Lower leg skin (tissue), 4 donors: Measurements from ENCODE around the gene COX6A1. TPM values are rescaled to one million over a fixed set of nuclear protein-coding genes. Genes with fewer than 3 reads are reported as not detected.

Experiments
- DNase-seq, 2 donors: peaks; one replicate each; pipeline ENCODE4 v3.0.0-alpha.2; 2019; ENCODE audit warnings: low spot score in 2 of 2
- H3K4me3 ChIP-seq: fragments of 200-600 bp; sonication (generic); 2 replicates; pipeline ENCODE4 v1.5.1; 2017; ENCODE audit warnings: mild to moderate bottlenecking, low read depth; ENCODE audit not compliant: poor library complexity, severe bottlenecking
- POLR2A ChIP-seq, 2 donors: fragments of 450-650 bp; IDR thresholded peaks; one replicate each; pipeline ENCODE4 v1.6.1; 2016 to 2017; ENCODE audit warnings: antibody characterized with exemption in 2 of 2, mild to moderate bottlenecking in 1 of 2, moderate library complexity in 1 of 2
- WGBS, 2 donors: methylation state at CpG; one replicate each; pipeline ENCODE4 v1.1.5; 2018; 5-methylcytosine and 5-hydroxymethylcytosine counted together
- intact Hi-C: fragments of 100-400 bp; cut with DNase I; formaldehyde crosslinking; loops from one replicate; pipeline ENCODE4 v1.15.0; 2023; ENCODE audit warnings: low total_unique reads
- total RNA-seq, 4 donors: library from RNA; depleted of rRNA; stranded (reverse); fragments of >200 nt; gene quantifications; one replicate each; pipeline ENCODE4 v1.1.0, GENCODE V29; 2016
- TF ChIP-seq, protein P1 (sequence below), 3 donors: fragments of 450-650 bp; IDR thresholded peaks; one replicate each; pipeline ENCODE4 v1.5.1; 2016; ENCODE audit warnings: antibody characterized with exemption in 3 of 3, mild to moderate bottlenecking in 3 of 3, moderate library complexity in 2 of 3

Gene COX6A1
- total RNA-seq, 4 donors from 2014 or later: 638 to 834 (median 702) TPM

DNA sequence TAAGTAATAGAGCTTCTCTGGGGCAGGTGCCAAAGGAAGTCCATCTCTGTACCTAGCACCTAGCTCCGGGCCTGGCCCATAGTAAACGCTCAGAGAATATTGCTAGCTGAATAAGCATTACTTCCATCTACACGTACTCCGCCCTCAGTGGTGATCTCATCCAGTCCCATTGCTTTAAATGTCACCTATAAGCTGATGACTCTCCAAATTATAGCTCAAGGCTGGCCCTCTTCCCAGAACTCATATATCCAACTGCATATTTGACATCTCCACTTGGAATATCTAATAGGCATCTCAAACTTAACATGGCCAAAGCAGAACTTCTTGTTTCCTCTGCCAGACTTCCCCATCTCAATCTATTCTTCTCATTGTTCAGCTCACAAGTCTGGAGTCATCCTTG is 51.1 kb downstream of the COX6A1 start:
- TF ChIP-seq, protein P1, sequence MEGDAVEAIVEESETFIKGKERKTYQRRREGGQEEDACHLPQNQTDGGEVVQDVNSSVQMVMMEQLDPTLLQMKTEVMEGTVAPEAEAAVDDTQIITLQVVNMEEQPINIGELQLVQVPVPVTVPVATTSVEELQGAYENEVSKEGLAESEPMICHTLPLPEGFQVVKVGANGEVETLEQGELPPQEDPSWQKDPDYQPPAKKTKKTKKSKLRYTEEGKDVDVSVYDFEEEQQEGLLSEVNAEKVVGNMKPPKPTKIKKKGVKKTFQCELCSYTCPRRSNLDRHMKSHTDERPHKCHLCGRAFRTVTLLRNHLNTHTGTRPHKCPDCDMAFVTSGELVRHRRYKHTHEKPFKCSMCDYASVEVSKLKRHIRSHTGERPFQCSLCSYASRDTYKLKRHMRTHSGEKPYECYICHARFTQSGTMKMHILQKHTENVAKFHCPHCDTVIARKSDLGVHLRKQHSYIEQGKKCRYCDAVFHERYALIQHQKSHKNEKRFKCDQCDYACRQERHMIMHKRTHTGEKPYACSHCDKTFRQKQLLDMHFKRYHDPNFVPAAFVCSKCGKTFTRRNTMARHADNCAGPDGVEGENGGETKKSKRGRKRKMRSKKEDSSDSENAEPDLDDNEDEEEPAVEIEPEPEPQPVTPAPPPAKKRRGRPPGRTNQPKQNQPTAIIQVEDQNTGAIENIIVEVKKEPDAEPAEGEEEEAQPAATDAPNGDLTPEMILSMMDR (IDR thresholded peaks at IDR 0.05): no peak
- TF ChIP-seq POLR2A (IDR thresholded peaks at IDR 0.05): no peak
- intact Hi-C loops: no loop called here
- DNase-seq: no peak
- no peak overlapping the region for H3K4me3 ChIP-seq
- WGBS, 2 donors: 55 to 70% methylated on average over 4 of the region's 4 CpGs

DNA sequence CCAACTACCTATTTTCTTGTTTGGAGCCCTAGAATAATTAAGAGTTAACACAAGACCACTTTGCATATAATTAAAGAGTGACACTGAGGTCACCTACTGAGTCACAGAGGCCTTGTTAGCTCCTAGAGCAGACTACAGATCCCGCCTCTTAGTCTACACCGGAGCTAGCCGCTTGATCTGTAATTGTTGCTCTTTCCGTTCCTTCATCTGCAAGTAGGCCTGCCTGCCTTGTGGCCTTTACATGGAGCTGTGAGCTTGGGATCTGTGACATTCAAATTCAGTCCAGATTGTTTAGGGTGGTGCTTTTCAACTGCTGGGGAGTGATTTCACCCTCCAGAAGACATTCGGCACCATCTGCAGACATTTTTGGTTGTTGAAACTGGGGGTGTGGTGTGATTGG is 52.4 kb downstream of the COX6A1 start:
- DNase-seq: no peak
- no peak overlapping the region for H3K4me3 ChIP-seq
- TF ChIP-seq POLR2A (IDR thresholded peaks at IDR 0.05): no peak
- TF ChIP-seq, protein P1 (IDR thresholded peaks at IDR 0.05): no peak
- intact Hi-C loops: no loop called here
- WGBS, 2 donors: 74 to 76% methylated on average over 5 of the region's 5 CpGs

Other genes starting within 250 kb of the COX6A1 start
- 100 to 1,000 TPM in 1 of 4 donors, 10 to 100 TPM in 3; 37.8 to 115 (median 50.8) TPM for gene GCN1, start 243.4 kb upstream of the COX6A1 start, total RNA-seq
- 1,000 to 10,000 TPM; 2,664 to 4,654 (median 3,612) TPM for gene RPLP0, start 237.0 kb upstream of the COX6A1 start, total RNA-seq
- gene PXN, start 172.4 kb upstream of the COX6A1 start, total RNA-seq: 10 to 100 TPM; 36.3 to 54.0 (median 49.8) TPM
- under 1 TPM in 2 of 4 donors, not detected in 2; under 0.01 TPM for gene RNU4-2, start 146.2 kb upstream of the COX6A1 start, total RNA-seq
- under 1 TPM in 2 of 4 donors, not detected in 2; under 0.01 TPM for gene RNU4-1, start 144.9 kb upstream of the COX6A1 start, total RNA-seq
- gene SIRT4, start 135.8 kb upstream of the COX6A1 start, total RNA-seq: 1 to 10 TPM in 3 of 4 donors, under 1 TPM in 1; 0.49 to 4.1 (median 2.8) TPM
- gene PLA2G1B, start 110.3 kb upstream of the COX6A1 start, total RNA-seq: not detected
- under 1 TPM in 2 of 4 donors, not detected in 2; 0.07 to 0.39 TPM for gene MSI1, start 68.9 kb upstream of the COX6A1 start, total RNA-seq
- gene TRIAP1, start 8.3 kb downstream of the COX6A1 start, total RNA-seq: 10 to 100 TPM in 3 of 4 donors, 1 to 10 TPM in 1; 9.6 to 20.2 (median 16.1) TPM
- 10 to 100 TPM; 19.3 to 24.1 (median 20.1) TPM for gene GATC, start 8.3 kb downstream of the COX6A1 start, total RNA-seq
- 10 to 100 TPM; 55.4 to 97.2 (median 81.2) TPM for gene SRSF9, start 31.6 kb downstream of the COX6A1 start, total RNA-seq
- gene DYNLL1, start 58.0 kb downstream of the COX6A1 start, total RNA-seq: 100 to 1,000 TPM; 310 to 529 (median 388) TPM
- gene COQ5, start 91.0 kb downstream of the COX6A1 start, total RNA-seq: 10 to 100 TPM; 16.5 to 19.2 (median 18.3) TPM
- 100 to 1,000 TPM in 3 of 4 donors, 10 to 100 TPM in 1; 99.9 to 162 (median 118) TPM for gene RNF10, start 96.2 kb downstream of the COX6A1 start, total RNA-seq
- gene POP5, start 143.3 kb downstream of the COX6A1 start, total RNA-seq: 10 to 100 TPM in 3 of 4 donors, 1 to 10 TPM in 1; 7.5 to 26.9 (median 22.5) TPM
- gene CABP1, start 202.5 kb downstream of the COX6A1 start, total RNA-seq: under 1 TPM in 3 of 4 donors, not detected in 1; 0.39 to 0.94 (median 0.89) TPM
- 10 to 100 TPM; 15.4 to 53.3 (median 40.9) TPM for gene MLEC, start 249.0 kb downstream of the COX6A1 start, total RNA-seq